GM18502 (cell line): ENCODE results near the gene ESYT1.
A peak's percentile ranks its signal among the peaks of the same experiment; 100 is the strongest.

Experiments used
- ATAC-seq: cut with Tn5 transposase; IDR thresholded peaks from one replicate; pipeline ENCODE4 v1.9.1; 2021; ENCODE audit warnings: mild to moderate bottlenecking; ENCODE audit not compliant: unreplicated experiment, poor library complexity

The ESYT1 gene

GRCh38 chr12:56164345-56164729, 36.3 kb downstream of the ESYT1 start:
- no peak for ATAC-seq

- no peak for ATAC-seq
Observed at GRCh38 chr12:56165369-56165768, 37.3 kb downstream of the ESYT1 start.

- ATAC-seq: no peak
Observed at GRCh38 chr12:56169229-56169759, 41.2 kb downstream of the ESYT1 start.

- ATAC-seq: no peak
Observed at GRCh38 chr12:56172839-56173238, 44.8 kb downstream of the ESYT1 start.

GRCh38 chr12:56178347-56178746, 50.3 kb downstream of the ESYT1 start:
- ATAC-seq: no peak

GRCh38 chr12:56186957-56187356, 58.9 kb downstream of the ESYT1 start:
- ATAC-seq: no peak

GRCh38 chr12:56188131-56188777, 60.2 kb downstream of the ESYT1 start:
- ATAC-seq: no peak

GRCh38 chr12:56188778-56189098, 60.7 kb downstream of the ESYT1 start:
- peak; percentile 6 for ATAC-seq

GRCh38 chr12:56189099-56189917, 61.2 kb downstream of the ESYT1 start, which contains the start of gene SMARCC2:
TSS of gene SMARCC2 (minus strand) at chr12:56189483. CDS start at chr12:56189461, 22 bp downstream.
- peak; percentile 75 for ATAC-seq

GRCh38 chr12:56189918-56190694, 62.0 kb downstream of the ESYT1 start:
- ATAC-seq: peak; percentile 38

GRCh38 chr12:56190695-56191155, 62.7 kb downstream of the ESYT1 start:
- no peak for ATAC-seq

GRCh38 chr12:56192582-56192981, 64.5 kb downstream of the ESYT1 start:
- ATAC-seq: no peak

GRCh38 chr12:56193025-56193578, 65.0 kb downstream of the ESYT1 start:
- ATAC-seq: no peak
